Glutamatergic neuron (in vitro differentiated cells): ENCODE data around the gene CLEC4G. TPM values are rescaled to one million over a fixed set of nuclear protein-coding genes. Genes with fewer than 3 reads are reported as not detected.

ENCODE experiments used
- DNase-seq: peaks from one replicate; pipeline ENCODE4 v3.0.0; 2022
- H3K27ac Mint-ChIP-seq: one replicate; pipeline ENCODE4 v1.8.0; 2020; ENCODE audit warnings: mild to moderate bottlenecking, mixed read lengths, inconsistent platforms; ENCODE audit not compliant: unreplicated experiment
- H3K27me3 Mint-ChIP-seq: one replicate; pipeline ENCODE4 v1.8.0; 2020; ENCODE audit warnings: mild to moderate bottlenecking, moderate library complexity, mixed read lengths, inconsistent platforms; ENCODE audit not compliant: unreplicated experiment
- H3K36me3 Mint-ChIP-seq: one replicate; pipeline ENCODE4 v1.8.0; 2020; ENCODE audit warnings: mild to moderate bottlenecking, mixed read lengths, inconsistent platforms; ENCODE audit not compliant: unreplicated experiment
- H3K4me1 Mint-ChIP-seq: one replicate; pipeline ENCODE4 v1.8.0; 2020; ENCODE audit warnings: mild to moderate bottlenecking, low read depth, mixed read lengths, inconsistent platforms; ENCODE audit not compliant: unreplicated experiment
- H3K4me3 Mint-ChIP-seq: one replicate; pipeline ENCODE4 v1.8.0; 2020; ENCODE audit warnings: mild to moderate bottlenecking, mixed read lengths, inconsistent platforms; ENCODE audit not compliant: unreplicated experiment
- H3K9me3 Mint-ChIP-seq: one replicate; pipeline ENCODE4 v1.8.0; 2020; ENCODE audit warnings: mild to moderate bottlenecking, moderate library complexity, mixed read lengths, inconsistent platforms; ENCODE audit not compliant: unreplicated experiment
- CTCF ChIP-seq: fragments of 200-600 bp; sonication (generic); IDR thresholded peaks from one replicate; pipeline ENCODE4 v1.5.0; 2021; ENCODE audit not compliant: partially characterized antibody, unreplicated experiment
- total RNA-seq: library from RNA; stranded (reverse); fragmentation: NEBNext Ultra II Directional; extraction: Animal tissue kit (Norgen Biotek cat#: 25700); gene quantifications from one replicate; pipeline ENCODE4 v1.2.1, GENCODE V29; 2021; ENCODE audit not compliant: unreplicated experiment

Gene CLEC4G
- total RNA-seq, 1 donor from 2014 or later, result 14.8 TPM

- H3K4me1 Mint-ChIP-seq, result peaks cover 21% of the 10 kb centered on the region
- no peak overlapping the region for H3K27ac Mint-ChIP-seq
- no peak for TF ChIP-seq CTCF
- peaks cover 10% of the 10 kb centered on the region for H3K36me3 Mint-ChIP-seq
- peaks cover 15% of the 10 kb centered on the region for H3K27me3 Mint-ChIP-seq
- no peak overlapping the region for H3K4me3 Mint-ChIP-seq
- no peak for DNase-seq
- H3K9me3 Mint-ChIP-seq, result peaks cover 19% of the 10 kb centered on the region
These were observed 6.1 kb downstream of the CLEC4G start for GRCh38 chr19:7725791-7726190.

GRCh38 chr19:7722231-7722651, 9.7 kb downstream of the CLEC4G start:
- H3K27me3 Mint-ChIP-seq, result peaks cover 18% of the 10 kb centered on the region
- H3K4me1 Mint-ChIP-seq, result peaks cover 20% of the 10 kb centered on the region
- H3K36me3 Mint-ChIP-seq, result peaks cover 4% of the 10 kb centered on the region
- H3K4me3 Mint-ChIP-seq, result peak overlapping the region; percentile 76
- H3K27ac Mint-ChIP-seq, result peak overlapping the region; percentile 100
- TF ChIP-seq CTCF, result no peak
- DNase-seq, result peak; percentile 82
- H3K9me3 Mint-ChIP-seq, result peaks cover 24% of the 10 kb centered on the region

DNA sequence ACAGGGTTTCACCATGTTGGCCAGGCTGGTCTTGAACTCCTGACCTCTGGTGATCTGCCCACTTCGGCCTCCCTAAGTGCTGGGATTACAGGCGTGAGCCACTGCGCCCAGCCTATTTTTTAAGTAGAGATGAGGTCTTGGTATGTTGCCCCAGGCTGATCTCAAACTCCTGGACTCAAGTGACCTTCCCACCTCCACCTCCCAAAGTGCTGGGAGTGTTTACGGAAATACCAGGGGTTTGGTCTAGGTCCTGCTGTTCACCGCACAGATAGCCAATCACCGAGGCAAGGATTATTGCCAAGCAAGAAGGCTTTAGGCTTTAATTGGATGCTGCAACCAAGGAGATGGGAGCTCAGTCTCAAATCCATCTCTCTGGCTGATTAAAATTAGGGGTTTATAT, 11.6 kb downstream of the CLEC4G start:
- Mint-ChIP-seq H3K9me3 (peaks cover 24% of the 10 kb centered on the region), H3K4me1 (peaks cover 20% of the 10 kb centered on the region), H3K36me3 (no peaks in the 10 kb centered on the region), H3K4me3 (peak overlapping the region; percentile 26), H3K27ac (peak overlapping the region; percentile 59), H3K27me3 (peaks cover 16% of the 10 kb centered on the region)
- DNase-seq, result no peak
- TF ChIP-seq CTCF, result no peak

- TF ChIP-seq CTCF, result no peak
- Mint-ChIP-seq H3K4me1 (peaks cover 20% of the 10 kb centered on the region), H3K36me3 (no peaks in the 10 kb centered on the region), H3K27me3 (peaks cover 16% of the 10 kb centered on the region), H3K27ac (no peak overlapping the region), H3K9me3 (peaks cover 22% of the 10 kb centered on the region), H3K4me3 (no peak overlapping the region)
- no peak for DNase-seq
These were observed 13.2 kb downstream of the CLEC4G start for GRCh38 chr19:7718668-7719067.

GRCh38 chr19:7716762-7717161, 15.1 kb downstream of the CLEC4G start:
- Mint-ChIP-seq H3K36me3 (no peaks in the 10 kb centered on the region), H3K27ac (no peak overlapping the region), H3K4me1 (peaks cover 6% of the 10 kb centered on the region), H3K4me3 (no peak overlapping the region), H3K27me3 (peaks cover 5% of the 10 kb centered on the region), H3K9me3 (peaks cover 6% of the 10 kb centered on the region)
- no peak for DNase-seq
- no peak for TF ChIP-seq CTCF
